ENCODE results near the gene FOSB. TPM values are rescaled to one million over a fixed set of nuclear protein-coding genes. Genes with fewer than 3 reads are reported as not detected.

FOSB gene
- total and polyA plus RNA-seq, 2 donors (not counting 3 experiments of a cell fraction or from before 2014, with no cell fraction given): 2.0 to 10.7 TPM

- dilution Hi-C loops (cut with MboI; ENCODE audit: extremely low pct_ligation_motif_present, low sequenced_read_pairs) (no loop called here), intact Hi-C loops (cut with micrococcal nuclease) (no loop called here)
- no peak for DNase-seq (ENCODE audit: low read depth, low spot score)
- ChIA-PET POLR2A (no interaction called here), CTCF (interaction anchor here (0.7 to 2.3 kb wide), 8 partner anchors 8 to 47 kb away, joined by 3 to 17 read pairs (median 6); partner anchors contain the start of gene FOSB)
- Histone ChIP-seq H3K9me3 (replicated peaks; ENCODE audit: control insufficient read depth, insufficient read depth, low read length) (no peaks in the 10 kb centered on the region), H2AFZ (ENCODE audit: low read depth, low read length) (peak overlapping the region; percentile 1), H3K27ac (ENCODE audit: insufficient read depth, low read depth, low read length) (no peak overlapping the region), H3K4me2 (ENCODE audit: insufficient read depth, low read length) (no peak overlapping the region), H3K9me1 (replicated peaks; ENCODE audit: control insufficient read depth, extremely low read depth, insufficient read depth, low read length) (no peaks in the 10 kb centered on the region), H3K4me3 (replicated peaks in 1 of 3; ENCODE audit: insufficient read depth in 1 of 3, low read depth in 1 of 3, low read length in 3 of 3) (no peak overlapping the region), H4K20me1 (replicated peaks; ENCODE audit: control insufficient read depth, extremely low read depth, insufficient read depth, low read length) (no peaks in the 10 kb centered on the region), H3K4me1 (ENCODE audit: control insufficient read depth, extremely low read depth, insufficient read depth, low read length) (peaks cover 26% of the 10 kb centered on the region), H3K27me3 (ENCODE audit: control insufficient read depth in 2 of 2, insufficient read depth in 2 of 2, low read length in 2 of 2) (no peaks in the 10 kb centered on the region), H3K36me3 (ENCODE audit: control insufficient read depth in 2 of 2, extremely low read depth in 1 of 2, insufficient read depth in 2 of 2, low read length in 2 of 2) (no peaks in the 10 kb centered on the region), H3K9ac (replicated peaks; ENCODE audit: extremely low read depth, insufficient read depth, low read length) (no peak overlapping the region), H3K79me2 (ENCODE audit: control insufficient read depth, insufficient read depth, low read length) (no peaks in the 10 kb centered on the region)
- TF ChIP-seq POLR2AphosphoS5 (IDR thresholded peaks at IDR 0.05; ENCODE audit: insufficient read depth, low read depth, low read length): no peak
- TF ChIP-seq GATA2 (IDR thresholded peaks at IDR 0.05; ENCODE audit: insufficient read depth, insufficient read length, low read depth, low read length): no peak
- no peak for TF ChIP-seq MYC (IDR thresholded peaks at IDR 0.05; ENCODE audit: low read depth, low read length)
- TF ChIP-seq POLR2A (IDR thresholded peaks at IDR 0.05; ENCODE audit: low read depth, low read length): no peak
- TF ChIP-seq MAX (IDR thresholded peaks at IDR 0.05; ENCODE audit: insufficient read depth, insufficient read length): no peak
- TF ChIP-seq CTCF (IDR thresholded peaks at IDR 0.05; ENCODE audit: extremely low read depth in 1 of 2, insufficient read depth in 1 of 2, low read depth in 1 of 2, low read length in 2 of 2): no peak
- no peak for TF ChIP-seq JUN (IDR thresholded peaks at IDR 0.05; ENCODE audit: borderline replicate concordance, insufficient read depth, insufficient read length, low read depth)
- no peak for TF ChIP-seq FOS (IDR thresholded peaks at IDR 0.05; ENCODE audit: borderline replicate concordance, insufficient read depth, low read length)
- no peak for TF ChIP-seq EZH2 (IDR thresholded peaks at IDR 0.05; ENCODE audit: borderline replicate concordance, low read depth, low read length, severe bottlenecking)
- FAIRE-seq: peak; percentile 21
- no TSS peak for BruUV-seq (replicated peaks)
Measured at GRCh38 chr19:45448887-45449299, 18.9 kb upstream of the FOSB start.

Measured in endothelial cell of umbilical vein (primary cell).